ENCODE data around the gene GATD1. TPM values are rescaled to one million over a fixed set of nuclear protein-coding genes. Genes with fewer than 3 reads are reported as not detected.

The GATD1 gene
- total RNA-seq, 1 donor from 2014 or later, result 59.0 TPM

DNA sequence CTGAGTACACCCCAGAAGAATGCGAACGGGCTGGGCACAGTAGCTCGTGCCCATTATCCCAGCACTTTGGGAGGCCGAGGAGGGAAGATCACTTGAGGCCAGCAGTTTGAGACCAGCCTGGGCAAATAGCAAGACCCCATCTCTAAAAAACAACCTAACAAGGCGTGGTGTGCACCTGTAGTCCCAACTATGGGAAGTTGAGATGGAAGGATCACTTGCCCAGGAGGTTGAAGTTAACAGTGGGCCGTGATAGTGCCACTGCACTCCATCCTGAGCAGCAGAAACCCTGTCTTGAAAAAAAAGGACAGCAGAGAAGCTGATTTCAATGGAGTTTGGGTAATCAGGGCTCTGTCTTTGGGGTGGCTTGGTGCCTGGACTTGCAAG lies 35.8 kb upstream of the GATD1 start:
- intact Hi-C loops (cut with micrococcal nuclease), result no loop called here

DNA sequence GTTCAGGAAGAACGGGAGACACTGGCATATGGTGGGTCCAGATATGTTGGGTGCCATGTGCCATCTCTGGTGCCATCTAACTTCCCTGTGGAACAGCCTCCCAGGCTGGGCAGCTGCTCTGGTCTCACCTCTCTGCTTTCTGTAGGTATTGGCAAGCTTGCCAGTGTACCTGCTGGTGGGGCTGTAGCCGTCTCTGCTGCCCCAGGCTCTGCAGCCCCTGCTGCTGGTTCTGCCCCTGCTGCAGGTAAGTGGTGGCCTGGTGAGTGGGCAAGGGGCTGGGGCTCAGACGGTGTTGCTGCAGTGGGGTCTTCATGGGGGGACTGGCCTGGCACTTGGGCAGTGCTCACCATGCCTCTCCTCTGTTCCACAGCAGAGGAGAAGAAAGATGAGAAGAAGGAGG lies 35.1 kb upstream of the GATD1 start:
- intact Hi-C loops (cut with micrococcal nuclease), result no loop called here

DNA sequence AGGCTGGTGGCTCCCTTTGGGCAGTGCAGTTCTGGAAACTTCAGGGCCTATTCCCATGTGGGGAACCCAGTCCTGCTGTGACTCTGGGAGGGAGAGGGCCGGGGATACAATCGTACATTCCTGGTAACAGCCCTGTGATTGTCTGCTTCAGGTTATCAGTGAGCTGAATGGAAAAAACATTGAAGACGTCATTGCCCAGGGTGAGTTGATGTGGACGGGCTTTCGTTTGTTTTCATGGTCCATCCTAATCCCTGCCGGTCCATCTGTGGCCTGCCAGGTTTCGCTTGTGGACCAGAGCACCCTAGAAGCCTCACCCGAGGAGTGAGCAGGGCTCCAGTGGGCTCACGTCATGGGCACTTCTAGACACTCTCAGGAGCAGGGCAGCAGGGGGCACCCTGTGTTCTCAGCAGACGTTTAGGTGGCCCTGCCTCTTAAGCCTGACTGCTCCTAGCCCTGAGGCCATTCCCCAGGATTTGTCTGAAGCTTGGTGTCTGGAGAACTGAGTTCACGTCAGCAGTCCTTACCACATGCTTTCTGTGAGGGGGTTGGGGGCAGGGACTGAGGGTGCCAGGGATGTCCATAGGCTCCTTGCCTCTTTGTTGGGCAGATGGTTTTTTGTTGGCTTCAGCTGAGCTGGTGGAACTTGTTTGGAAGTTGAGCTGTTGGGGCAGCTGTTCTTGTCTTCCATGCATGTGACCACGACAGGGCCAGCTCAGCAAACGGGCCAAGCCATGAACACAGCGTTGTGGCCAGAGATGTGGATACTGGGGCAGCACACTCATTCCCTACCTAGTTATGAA lies 34.4 kb upstream of the GATD1 start:
- intact Hi-C loops (cut with micrococcal nuclease), result no loop called here

DNA sequence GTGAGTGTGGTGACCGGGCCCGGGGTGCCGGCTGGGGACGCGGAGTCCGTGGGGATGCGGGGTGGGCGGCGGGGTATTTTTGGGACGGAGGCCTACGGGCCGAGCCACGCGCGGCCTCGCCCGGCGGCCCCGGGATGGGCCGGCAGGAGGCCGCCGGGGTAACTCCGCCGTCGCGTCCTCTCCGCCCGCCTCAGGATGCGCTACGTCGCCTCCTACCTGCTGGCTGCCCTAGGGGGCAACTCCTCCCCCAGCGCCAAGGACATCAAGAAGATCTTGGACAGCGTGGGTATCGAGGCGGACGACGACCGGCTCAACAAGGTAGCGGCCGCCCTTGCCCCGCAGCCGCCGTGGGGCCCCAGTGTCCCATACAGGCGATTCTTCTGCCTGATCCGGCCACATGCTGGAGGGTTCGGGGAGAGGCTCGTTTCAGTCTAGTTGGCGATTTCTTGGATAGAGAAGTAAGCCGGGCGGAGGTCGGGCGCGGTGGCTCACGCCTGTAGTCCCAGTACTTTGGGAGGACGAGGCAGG lies 32.8 kb upstream of the GATD1 start:
- intact Hi-C loops (cut with micrococcal nuclease), result no loop called here

DNA sequence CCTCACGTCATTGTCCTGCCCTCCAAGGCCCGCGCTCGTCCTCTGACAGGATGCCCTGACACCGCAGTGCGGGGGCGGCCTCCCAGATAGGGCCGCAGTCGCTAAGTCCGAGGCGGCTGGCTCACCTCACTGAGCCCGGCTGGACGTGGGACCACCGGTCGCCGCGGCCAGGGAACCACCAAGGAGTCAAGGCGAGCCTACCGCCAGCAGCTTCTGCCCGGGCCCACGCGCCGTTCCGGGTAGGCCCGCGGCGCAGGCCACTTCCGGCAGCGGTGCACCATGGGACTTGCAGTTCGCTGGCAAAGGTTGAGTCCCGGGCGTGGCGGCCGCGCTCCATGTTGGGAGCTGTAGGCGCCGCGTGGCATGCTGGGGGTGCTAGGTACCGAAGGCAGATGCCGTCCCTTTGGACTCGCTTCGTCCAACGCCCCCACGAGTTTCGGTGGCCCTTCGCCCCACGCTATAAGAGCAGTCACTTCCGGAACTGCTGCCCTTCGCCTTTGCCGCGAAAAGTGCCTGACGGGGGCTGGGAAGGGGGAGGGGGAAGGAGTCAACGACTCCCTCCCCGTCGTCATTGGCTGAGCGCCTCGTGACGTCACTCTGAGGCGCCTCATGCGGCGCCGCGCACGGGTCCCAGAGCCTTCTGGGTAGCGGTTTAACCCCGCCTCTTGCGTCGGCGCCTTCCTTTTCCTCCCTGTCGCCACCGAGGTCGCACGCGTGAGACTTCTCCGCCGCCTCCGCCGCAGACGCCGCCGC lies 32.2 kb upstream of the GATD1 start, which contains the start of gene RPLP2:
Gene RPLP2 (plus strand): TSS at position 681 of the 753 bp plus-strand sequence. CDS start 268 bp downstream, outside the sequence.
- intact Hi-C loops (cut with micrococcal nuclease), result loop anchor here (1.0 to 5.0 kb wide), 9 partner anchors 10 to 542 kb away; partner anchors contain the start of genes DEAF1, GATD1, PHRF1 and POLR2L

DNA sequence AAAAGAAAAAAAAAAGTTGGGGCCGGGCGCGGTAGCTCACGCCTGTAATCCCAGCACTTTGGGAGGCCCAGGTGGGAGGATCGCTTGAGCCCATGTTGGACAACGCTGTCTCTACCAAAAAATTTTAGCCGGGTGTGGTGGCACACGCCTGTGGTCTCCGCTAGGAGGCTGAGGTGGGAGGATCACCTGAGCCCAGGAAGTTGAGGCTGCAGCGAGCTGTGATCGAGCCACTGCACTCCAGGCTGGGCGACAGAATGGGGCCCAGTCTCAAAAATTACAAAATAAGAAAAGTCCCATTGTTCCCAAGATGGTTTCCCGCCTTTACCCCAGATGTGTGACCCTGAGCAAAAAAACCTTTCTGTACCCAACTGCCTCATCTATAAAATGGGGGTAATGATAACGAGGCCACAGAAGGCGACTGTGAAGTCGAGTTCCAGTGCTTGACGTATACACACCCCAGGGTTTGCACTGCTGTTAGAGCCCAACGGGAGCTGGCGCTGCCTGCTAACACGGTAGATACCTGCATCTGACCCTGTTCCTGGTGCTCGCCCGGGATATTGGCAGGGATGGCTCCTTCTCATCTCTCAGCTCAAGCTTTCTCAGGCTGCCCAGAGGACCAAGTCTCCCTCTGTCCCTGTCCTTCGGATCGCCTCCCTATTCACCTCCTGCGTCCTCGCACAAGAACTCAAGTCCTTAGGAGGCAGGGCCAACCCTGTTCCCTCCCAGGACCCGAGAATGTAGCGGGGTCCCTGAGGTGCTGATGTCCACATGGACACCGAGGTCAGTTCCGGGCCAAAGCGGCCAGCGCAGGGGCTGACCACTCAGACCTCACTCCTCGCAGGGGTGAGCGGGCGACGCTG lies 31.4 kb upstream of the GATD1 start:
- intact Hi-C loops (cut with micrococcal nuclease), result loop anchor here (1.0 to 5.0 kb wide), 9 partner anchors 11 to 541 kb away; partner anchors contain the start of genes DEAF1, GATD1, PHRF1 and POLR2L

DNA sequence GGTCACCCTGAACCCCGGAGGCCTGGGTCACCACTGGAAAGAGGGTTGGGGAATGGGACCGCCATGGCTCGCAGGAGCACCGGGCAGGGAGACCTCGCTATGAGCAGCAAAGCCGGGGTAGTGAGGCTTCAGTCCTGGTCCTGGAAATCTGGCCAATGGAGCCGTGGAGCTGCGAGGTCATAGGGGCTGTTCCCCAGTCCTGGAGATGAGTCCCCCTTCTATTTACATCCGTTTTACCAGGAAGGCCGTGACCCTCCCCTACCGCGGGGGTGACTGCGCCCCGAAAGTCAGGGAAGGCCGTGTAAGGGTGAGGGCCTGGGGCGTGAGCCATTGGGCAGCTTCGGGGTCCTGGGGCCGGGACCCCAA lies 27.3 kb upstream of the GATD1 start:
- intact Hi-C loops (cut with micrococcal nuclease), result no loop called here

DNA sequence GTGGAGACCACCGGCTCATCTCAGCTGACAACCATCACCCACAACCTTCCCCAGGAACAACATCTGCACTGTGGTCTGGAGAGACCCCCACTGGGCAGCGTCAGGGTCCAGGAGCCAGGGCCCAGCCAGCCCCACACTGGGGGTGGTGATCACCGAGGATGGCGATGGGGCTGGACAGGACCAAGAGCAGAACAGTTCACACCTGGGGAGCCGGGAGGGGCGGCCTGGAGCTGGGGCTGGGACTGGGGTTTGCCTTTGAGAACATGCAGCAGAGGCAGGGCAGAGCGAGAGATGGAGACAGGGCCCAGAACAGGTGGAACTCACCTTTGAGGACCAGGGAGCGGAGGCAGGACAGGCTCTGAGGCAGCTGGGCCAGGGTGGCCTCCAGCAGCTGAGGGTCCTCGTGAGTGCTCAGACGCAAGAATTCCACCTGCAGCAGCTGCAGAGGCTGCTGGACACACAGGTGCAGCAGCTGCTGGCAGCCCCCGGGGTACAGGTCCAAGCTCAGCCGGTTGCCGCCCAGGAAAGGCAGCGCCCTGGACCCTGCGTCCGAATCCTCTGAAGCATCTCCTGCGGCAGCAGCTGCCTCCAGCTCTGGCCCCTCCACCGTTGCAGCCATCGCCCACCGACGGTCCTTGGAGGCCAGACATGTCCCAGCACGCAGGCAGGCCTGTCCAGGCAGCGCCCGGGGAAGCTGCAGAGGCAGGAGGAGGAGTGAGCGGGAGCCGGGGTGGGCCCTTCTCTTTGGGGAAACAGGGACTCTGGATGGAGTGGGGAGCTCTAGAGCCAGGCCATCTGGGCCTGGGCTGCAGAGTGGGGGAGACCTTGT lies 26.7 kb upstream of the GATD1 start:
- intact Hi-C loops (cut with micrococcal nuclease), result no loop called here

DNA sequence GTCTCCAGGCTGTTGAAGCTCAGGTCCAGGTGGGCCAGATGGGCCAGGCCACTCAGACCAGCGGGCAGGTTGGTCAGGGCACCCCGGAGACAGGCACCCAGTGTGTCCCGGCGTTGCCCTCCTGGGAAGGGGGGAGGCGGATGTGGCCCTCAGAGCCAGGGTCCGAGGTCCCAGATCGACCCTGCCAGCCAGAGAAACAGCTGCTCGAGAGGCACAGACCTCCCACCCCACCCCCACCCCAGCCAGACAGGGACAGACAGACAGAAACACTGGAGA lies 26.1 kb upstream of the GATD1 start:
- intact Hi-C loops (cut with micrococcal nuclease), result no loop called here

DNA sequence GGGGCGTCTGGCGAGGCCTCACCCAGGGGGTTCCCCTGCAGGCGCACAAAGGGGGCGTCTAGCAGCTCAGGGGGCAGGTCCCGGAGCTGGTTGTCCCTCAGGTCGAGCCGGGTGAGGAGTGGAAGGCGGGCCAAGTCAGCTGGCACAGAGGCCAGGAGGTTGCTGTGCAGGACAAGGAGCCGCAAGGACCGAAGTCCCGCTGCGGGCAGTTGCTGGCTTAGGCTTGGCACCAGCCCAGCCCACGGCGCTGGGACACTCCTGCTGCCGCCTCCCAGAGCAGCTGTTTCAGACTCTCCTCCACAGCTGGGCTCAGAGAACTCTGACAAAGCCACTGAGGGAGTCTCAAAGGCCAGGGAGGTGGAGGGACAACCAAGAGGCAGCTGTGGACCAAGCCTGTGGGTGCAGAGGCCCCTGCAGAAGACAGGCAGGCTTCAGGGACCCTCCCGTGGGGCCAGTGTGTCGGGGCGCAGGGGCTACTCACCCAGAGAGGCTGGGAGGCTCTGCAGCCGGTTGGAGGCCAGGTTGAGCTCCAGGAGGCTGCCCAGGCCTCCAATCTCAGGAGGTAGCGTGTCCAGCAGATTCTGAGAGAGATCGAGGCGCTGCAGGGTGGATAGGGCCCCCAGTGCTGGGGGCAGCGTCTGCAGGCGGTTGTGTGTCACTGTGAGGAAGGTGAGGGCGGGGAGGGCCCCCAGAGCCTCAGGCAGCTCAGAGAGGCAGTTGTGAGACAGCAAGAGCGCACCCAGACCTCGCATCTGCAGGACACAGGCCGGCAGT lies 25.6 kb upstream of the GATD1 start:
- intact Hi-C loops (cut with micrococcal nuclease), result no loop called here

DNA sequence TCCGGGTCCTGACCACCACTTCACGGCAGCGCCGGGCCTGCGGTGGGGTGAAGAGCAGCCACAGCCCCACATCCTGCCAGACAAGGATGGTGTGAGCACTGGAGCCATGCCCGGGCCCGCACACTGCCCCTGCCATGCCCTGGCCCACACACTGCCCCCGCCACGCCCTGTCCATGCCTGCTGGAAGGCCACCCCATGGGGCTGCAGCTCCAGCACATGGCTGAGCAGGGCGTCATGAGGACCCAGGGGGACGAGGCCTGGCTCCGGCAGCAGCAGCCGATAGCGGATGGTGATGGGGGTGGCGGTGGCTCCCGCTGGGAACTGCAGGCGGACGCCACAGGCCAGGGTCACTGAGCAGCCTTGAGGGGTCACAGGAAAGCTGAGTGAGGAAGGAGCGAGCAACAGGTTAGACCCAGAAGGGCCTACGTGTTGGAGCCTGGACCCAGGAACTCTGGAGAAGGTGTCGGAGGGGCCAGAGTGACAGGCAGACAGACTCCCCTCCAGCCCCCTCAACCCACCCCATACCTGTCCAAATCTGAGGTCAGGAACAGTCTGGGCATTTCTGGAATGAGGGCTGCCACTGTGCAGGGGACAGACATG lies 24.8 kb upstream of the GATD1 start:
- intact Hi-C loops (cut with micrococcal nuclease), result no loop called here

DNA sequence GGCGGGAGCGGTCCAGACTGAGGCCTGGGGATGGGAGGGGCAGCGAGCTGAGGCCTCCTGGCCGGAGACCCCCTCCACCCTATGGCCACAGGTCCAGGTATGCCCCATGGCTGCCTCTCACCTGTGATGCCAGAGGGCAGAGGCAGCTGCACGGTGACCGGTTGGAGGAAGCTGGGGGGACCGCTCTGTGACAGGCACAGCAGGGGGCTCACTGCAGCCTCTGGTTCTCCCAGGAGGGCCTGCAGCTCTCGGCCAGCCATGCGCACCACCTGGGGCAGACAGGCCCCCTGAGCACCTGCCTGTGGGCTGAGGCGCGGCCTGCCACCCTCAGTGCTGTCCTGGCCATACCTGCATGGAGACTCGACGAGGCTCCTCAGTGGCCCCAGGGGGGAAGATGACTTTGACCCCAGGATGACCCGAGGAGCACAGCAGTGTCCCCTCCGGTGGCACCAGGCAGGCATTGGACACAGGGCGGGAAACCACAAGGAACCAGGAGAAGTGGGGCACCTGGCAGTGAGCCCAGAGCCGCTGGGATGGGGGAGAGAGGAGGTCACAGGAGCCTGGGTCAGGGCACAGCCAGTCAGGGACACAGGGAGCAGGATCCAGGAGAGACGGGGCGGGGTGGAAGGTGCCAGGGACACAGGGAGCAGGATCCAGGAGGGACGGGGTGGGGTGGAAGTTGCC lies 24.0 kb upstream of the GATD1 start:
- intact Hi-C loops (cut with micrococcal nuclease), result no loop called here

DNA sequence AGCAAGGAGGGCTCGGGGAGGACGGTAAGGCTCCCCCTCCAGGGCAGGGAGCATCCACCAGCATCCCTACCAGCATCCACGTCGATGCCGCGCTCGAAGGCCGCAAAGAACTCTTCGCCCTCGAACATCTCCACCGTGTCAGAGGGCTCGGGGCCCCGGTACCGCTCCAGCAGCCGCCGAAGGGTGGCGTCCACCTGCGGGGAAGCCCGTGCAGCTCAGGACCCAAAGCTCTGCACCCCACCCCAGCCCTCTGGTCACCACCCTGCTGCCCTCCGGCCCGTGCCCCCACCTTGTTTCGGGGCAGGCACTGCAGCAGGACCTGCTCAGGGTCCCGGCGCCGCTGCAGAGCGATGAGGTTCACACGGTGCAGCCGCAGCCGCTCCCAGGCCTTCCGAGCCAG lies 23.2 kb upstream of the GATD1 start:
- intact Hi-C loops (cut with micrococcal nuclease), result no loop called here

DNA sequence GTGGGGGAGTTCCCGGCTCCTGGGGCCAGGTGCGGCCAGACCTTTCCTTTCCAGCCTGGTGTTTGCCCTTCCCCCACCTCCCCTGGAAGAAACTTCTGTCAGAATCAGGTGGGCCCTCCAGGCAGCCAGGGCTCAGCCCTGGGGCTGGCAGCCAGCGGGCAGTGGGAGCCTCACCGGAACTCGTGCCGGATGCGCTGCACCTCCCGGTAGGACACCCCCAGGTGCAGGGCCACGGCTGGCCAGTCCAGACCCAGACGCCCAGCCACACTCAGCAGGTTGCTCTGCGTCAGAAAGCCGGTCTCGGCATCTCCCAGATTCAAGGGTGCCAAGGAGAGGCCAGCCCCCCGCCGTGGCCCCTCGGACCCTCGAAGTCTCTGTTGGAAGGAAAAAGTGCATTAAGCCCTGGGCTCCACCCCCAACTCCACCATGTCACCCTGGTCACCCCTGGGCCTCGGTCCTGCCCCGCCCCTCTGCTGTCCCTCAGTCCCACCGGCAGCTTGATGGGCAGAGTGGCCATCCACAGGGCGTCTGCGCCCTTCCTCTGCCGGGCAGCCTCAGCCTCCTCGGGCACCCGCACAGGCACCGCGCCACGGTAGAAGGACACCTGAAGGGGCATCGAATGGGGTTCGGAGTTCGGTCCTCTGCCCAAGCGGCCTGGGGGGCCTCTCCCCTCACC lies 22.5 kb upstream of the GATD1 start:
- intact Hi-C loops (cut with micrococcal nuclease), result loop anchor here (5.0 kb wide), 1 partner anchor 592 kb away; the partner anchor contains the start of genes BET1L and RIC8A

DNA sequence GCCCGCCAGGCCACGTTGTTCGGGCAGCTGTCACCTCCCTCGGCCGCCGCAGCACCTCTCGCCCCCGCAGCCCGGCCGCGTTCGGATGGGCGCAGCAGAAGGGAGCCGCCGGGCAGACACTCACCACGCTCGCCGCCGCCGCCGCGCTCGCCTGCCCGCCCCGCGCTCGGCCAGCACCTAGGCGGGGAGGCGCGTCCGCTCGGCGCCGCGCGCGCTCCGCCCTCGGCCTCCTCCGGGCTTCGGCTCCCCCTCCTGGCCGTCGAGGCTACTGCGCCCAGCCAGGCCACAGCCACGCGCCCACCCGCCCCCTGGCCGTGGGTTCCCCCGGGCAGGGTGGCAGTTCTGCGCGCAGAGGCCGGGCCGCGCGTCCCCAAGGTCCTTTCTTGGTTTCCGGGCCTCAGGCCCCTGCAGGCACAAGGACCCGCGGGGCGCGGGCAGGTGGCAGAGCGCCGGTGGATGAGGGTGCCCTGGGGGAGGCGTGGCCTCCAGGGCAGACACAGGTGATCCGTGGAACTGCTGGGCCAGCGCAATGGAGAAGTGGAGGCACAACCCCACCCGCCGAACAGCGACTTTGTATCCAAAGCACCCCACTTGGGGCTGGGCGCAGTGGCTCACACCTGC lies 20.9 kb upstream of the GATD1 start, which contains the start of gene SLC25A22:
Gene SLC25A22 (minus strand): TSS at position 189 of the 621 bp plus-strand sequence. CDS start 3,275 bp downstream, outside the sequence.
- intact Hi-C loops (cut with micrococcal nuclease), result loop anchor here (5.0 kb wide), 1 partner anchor 591 kb away; the partner anchor contains the start of genes BET1L and RIC8A

DNA sequence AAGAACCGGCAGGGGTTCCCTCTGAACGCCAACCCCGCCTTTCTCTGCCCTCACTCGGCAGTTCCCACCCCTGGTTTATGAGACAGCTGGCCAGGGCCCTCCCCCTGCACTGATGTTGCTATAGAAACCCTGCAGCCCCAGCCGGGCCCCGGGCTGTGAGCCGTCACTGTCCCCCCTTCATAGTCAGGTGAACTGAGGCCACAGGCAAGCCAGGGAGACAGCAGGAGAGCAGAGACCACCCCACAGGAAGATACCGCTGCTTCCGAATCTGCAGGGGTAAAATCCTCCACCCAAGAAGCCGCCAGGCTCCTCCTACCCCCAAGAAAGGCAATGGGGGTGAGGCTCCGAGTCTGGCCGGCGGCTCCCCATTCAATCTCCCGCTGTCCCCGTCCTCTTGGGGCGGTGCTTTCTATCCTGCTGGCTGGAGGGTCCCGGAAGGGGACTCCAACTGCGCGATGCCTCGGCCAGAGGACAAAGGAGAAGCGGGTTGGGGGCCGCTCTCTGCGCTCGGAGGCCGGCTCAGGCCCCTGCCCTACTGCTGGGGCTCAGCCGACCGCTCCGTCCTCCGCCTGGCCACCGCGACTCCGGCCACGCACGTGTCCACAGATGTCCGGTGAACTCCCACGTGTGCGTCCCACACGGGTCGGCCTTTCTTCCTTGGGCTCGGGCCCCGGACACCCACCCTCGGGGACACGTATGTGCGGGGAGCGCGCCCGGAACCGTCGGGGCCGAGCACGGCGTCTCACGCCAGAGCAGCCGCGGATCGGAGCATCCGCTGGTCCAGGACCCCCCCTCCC lies 20.2 kb upstream of the GATD1 start:
- intact Hi-C loops (cut with micrococcal nuclease), result loop anchor here (1.0 to 5.0 kb wide), 11 partner anchors 12 to 590 kb away; partner anchors contain the start of genes BET1L, HRAS, RIC8A and RNH1

Measured in T-helper 1 cell treated with Interleukin-12 subunit alpha and Interleukin-12 subunit beta and Interleukin-4 antibody, amounts not matched to agents 30 ng/mL and 1 ng/mL, for 36 hours (primary cell).